Measurements from ENCODE around the gene MRPS21.
"Not testable (repeated sequence)": the region's sequence is repeated elsewhere in the genome, so short reads cannot be mapped to it uniquely, and the experiment has no call there.

The MRPS21 gene

GRCh38 chr1:150281758-150282557, 11.7 kb upstream of the MRPS21 start, which contains the start of gene CIART:
Gene CIART, plus strand, starts transcription at chr1:150282554. Its CDS starts 714 bp downstream, at chr1:150283268.
- DNase-seq, result peak; percentile 100

DNA sequence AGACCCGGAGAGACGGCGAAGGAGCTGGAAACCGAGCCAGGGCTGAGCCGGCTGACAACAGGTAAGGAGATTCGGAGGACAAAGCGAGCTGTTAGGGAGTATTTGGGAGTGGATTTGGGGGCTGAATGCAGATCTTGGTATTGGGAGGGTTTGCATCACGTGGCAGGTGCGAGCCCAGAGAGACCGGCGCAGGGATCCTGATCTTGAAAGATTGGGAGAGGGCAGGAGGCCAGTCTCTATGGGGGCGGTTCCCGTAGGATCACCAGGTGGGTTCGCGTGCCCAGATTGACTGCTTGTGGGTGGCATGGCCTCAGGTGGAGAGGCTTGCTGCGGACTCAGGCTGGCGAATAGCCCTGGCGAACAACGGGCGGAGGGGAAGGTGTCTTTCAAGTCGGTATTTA, 11.1 kb upstream of the MRPS21 start:
- no peak for DNase-seq

GRCh38 chr1:150283260-150283659, 10.4 kb upstream of the MRPS21 start:
- no peak for DNase-seq

- DNase-seq, result no peak
These were observed 5.3 kb upstream of the MRPS21 start for GRCh38 chr1:150288382-150288781.

- DNase-seq, result no peak
These were observed 4.8 kb upstream of the MRPS21 start for GRCh38 chr1:150288822-150289221.

DNA sequence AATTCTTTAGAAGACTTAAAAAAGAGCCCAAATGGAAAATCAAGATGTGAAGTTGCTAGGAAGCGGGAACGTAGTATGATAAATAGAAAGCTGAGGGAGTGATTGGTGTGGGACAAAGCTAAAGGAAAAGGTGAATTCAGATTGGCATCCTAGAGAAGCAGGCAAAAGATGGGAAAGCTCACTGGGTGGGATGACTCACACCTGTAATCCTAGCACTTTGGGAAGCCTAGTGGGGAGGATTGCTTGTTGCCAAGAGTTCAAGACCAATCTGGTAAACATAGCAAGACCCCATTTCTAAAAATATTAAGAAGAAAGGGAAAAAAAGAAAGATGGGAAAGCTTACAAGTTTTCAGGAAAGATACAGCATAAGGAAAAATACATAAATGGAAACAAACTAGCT, 1.8 kb downstream of the MRPS21 start:
- DNase-seq, result no peak

DNA sequence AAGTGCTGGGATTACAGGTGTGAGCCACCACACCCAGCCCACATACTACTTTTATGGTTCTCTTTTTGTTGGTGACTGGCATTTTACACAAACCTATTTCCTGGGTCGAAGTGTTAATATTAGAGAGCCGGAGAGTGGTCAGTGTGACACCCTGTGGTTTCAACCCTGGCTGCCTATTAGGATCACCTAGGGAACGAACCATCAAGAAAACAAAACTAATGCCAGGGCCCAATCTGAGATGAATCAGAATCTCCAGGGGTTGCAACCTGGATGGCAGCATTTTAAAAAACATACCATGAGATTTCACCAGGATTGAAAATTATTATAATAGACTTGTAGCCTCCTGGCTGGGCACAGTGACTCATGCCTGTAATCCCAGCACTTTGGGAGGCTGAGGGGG, 6.1 kb downstream of the MRPS21 start:
- no peak for DNase-seq

DNA sequence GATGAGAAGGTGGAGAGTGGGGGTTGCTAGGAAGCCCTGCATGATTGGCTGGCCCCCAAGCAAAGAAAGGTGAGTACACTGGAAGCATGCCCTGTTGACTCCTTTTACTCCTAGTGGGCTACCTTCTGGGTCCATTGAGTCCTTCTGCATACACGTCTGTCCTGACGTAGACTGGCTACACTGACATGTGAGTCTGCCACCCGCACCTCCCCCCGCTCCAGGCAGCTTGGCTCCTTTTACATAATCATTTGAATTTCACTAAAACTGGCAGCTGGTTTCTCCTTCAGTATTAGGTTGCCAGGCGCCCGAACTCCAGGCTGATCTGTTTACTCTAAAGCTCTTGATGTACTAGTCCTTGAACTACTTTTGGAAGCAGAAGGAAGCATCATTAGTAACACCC, 8.7 kb downstream of the MRPS21 start:
- no peak for DNase-seq

GRCh38 chr1:150302902-150303301, 9.2 kb downstream of the MRPS21 start:
- DNase-seq, result no peak

GRCh38 chr1:150308585-150308984, 14.9 kb downstream of the MRPS21 start:
- DNase-seq, result not testable (repeated sequence)

DNA sequence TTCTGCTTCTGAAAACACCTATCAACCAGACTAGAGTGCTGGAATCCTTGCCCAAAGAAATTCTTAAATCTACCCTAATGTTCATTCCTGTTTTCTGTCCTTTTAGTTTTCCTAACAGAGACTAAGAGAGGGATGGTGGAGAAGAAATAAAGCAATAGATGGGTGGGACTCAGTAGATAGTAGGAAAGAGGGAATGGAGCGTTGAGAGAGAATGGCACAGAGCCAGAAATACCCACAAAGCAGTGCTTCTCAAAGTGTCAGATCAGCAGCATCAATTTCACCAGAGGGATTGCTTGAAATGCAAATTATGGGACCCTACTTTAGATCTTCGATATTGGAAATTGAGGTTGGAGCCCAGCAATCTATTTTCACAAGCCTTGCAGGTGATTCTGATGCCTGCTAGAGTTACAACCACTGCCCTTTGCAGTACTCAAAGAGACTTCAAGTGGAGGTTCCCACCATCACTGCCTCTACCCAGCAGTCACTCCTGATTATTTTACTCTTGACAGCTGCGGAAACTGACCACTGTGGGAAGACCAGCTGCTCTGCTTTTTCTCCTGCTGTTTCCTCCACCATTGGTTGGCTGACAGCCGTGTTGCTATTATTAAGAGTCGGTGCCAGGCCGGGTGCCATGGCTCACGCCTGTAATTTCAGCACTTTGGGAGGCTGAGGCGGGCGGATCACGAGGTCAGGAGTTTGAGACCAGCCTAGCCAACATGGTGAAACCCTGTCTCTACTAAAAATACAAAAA, 16.3 kb downstream of the MRPS21 start:
- DNase-seq, result no peak

DNA sequence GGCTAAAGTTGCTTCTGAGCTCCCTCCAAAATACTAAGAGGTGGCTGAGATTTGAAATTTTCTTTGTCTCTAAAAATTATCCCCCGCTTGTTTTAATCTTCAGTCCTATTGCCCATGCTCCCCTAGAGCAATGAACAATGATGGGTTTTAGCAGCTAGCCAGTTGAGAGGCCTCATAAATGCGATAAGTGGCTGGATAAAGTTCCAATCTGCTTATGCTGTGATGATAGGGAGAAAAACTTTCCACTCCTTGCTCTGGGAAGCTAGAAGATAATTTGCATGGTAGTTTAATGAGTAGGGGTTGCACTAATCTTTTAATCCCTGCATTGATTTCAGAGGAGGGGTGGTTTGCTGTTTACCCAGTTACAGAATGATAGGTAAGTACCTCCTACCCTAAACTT, 18.1 kb downstream of the MRPS21 start:
- DNase-seq, result no peak

- not testable (repeated sequence) for DNase-seq
These were observed 21.0 kb downstream of the MRPS21 start for GRCh38 chr1:150314691-150315090.

GRCh38 chr1:150320667-150320978, 27.0 kb downstream of the MRPS21 start:
- no peak for DNase-seq

GRCh38 chr1:150321826-150322166, 28.1 kb downstream of the MRPS21 start:
- DNase-seq, result no peak

DNA sequence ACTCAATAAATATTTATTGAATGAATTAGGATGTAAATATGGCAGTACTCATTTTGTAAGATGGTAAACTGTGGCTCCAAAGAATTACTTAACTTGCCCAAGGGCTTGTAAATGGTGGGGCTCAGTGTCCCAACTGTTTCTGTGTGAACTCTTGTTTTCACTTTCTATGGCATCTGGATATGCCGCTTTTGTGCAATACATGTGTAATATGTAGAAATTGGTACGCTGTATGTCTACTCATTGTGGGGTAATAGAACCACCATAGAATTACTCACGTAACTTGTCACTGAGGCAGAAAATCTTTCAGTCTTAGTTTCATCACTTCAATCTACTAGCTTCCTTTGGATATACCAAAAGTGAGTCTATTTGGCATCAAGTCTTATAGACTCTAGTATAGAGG, 28.6 kb downstream of the MRPS21 start:
- no peak for DNase-seq

- no peak for DNase-seq
These were observed 39.1 kb downstream of the MRPS21 start for GRCh38 chr1:150332651-150333290.

DNA sequence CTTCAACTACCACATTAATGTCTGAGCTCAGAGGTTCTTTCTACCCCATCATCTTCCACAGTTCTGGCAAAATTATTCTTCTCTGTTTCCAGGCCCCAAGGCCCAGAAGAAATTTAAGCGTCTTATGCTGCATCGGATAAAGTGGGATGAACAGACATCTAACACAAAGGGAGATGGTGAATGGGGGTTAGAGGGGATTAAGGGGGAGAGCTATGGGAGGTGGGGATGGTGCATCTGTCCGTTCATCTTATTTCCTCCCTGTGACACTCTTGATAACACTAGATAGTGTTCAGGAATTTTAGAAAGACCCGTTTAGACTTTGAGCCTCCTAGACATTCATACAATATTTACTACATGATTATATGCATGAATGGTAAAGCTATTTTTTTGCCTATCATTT, 52.7 kb downstream of the MRPS21 start:
- no peak for DNase-seq

GRCh38 chr1:150352866-150353265, 59.2 kb downstream of the MRPS21 start:
- no peak for DNase-seq
